Measurements from ENCODE around the gene ITPRID2. TPM values are rescaled to one million over a fixed set of nuclear protein-coding genes. Genes with fewer than 3 reads are reported as not detected.
A peak's percentile ranks its signal among the peaks of the same experiment; 100 is the strongest.

ITPRID2 gene
- total RNA-seq, 1 experiment from 2014 or later, result 419 TPM

- Histone ChIP-seq H3K79me2 (ENCODE audit: low read depth) (no peaks in the 10 kb centered on the region), H3K27ac (peak overlapping the region; percentile 48), H3K36me3 (ENCODE audit: low read depth) (no peaks in the 10 kb centered on the region), H3K27me3 (ENCODE audit: insufficient read depth, low read depth) (no peaks in the 10 kb centered on the region), H4K20me1 (ENCODE audit: insufficient read depth) (no peaks in the 10 kb centered on the region), H2AFZ (0 out of 2 replicates have a peak overlapping the region, but pooled peaks have one; percentile 3), H3K4me1 (replicated peaks; ENCODE audit: insufficient read depth) (peaks cover 45% of the 10 kb centered on the region), H3K9me2 (ENCODE audit: insufficient read depth) (peaks cover under 1% of the 10 kb centered on the region; the same call in 1 of the 2 replicates), H3K9me3 (ENCODE audit: insufficient read depth, low read depth) (peaks cover 19% of the 10 kb centered on the region), H3K4me3 (0 out of 2 replicates have a peak overlapping the region, but pooled peaks have one; percentile 2), H3F3A (ENCODE audit: insufficient read depth, low read depth) (peaks cover 23% of the 10 kb centered on the region), H3K4me2 (peak overlapping the region; percentile 30)
- POLR2A ChIA-PET (ENCODE audit: unreplicated experiment), result no interaction called here
- DNase-seq, result peak in 1 of 2 experiments; percentile 70
- BruUV-seq (replicated peaks), result TSS peak; percentile 84
- intact Hi-C loops (cut with micrococcal nuclease; ENCODE audit: unreplicated experiment), result loop anchor here (1.0 kb wide), 2 partner anchors 55 to 155 kb away; partner anchors contain the start of gene ITPRID2
- CTCF ChIA-PET, result no interaction called here
- TF ChIP-seq CTCF (conservative IDR thresholded peaks at IDR 0.05) (no peak), EZH2 (IDR thresholded peaks at IDR 0.05; ENCODE audit: low read depth) (no peak)
Measured at GRCh38 chr2:181946444-181947127, 55.1 kb downstream of the ITPRID2 start.

- Histone ChIP-seq H3K27ac (peak overlapping the region; percentile 48), H3K4me1 (replicated peaks; ENCODE audit: insufficient read depth) (peaks cover 45% of the 10 kb centered on the region), H3K4me3 (0 out of 2 replicates have a peak overlapping the region, but pooled peaks have one; percentile 2), H3K79me2 (ENCODE audit: low read depth) (no peaks in the 10 kb centered on the region), H3K4me2 (peak overlapping the region; percentile 30), H4K20me1 (ENCODE audit: insufficient read depth) (no peaks in the 10 kb centered on the region), H3F3A (ENCODE audit: insufficient read depth, low read depth) (peaks cover 23% of the 10 kb centered on the region), H3K27me3 (ENCODE audit: insufficient read depth, low read depth) (no peaks in the 10 kb centered on the region), H3K9me2 (ENCODE audit: insufficient read depth) (no peaks in the 10 kb centered on the region; the same call in 1 of the 2 replicates), H3K9me3 (ENCODE audit: insufficient read depth, low read depth) (peaks cover 19% of the 10 kb centered on the region), H3K36me3 (ENCODE audit: low read depth) (no peaks in the 10 kb centered on the region), H2AFZ (no peak overlapping the region)
- no TSS peak for BruUV-seq (replicated peaks)
- intact Hi-C loops (cut with micrococcal nuclease; ENCODE audit: unreplicated experiment), result loop anchor here (1.0 kb wide), 2 partner anchors 56 to 156 kb away; partner anchors contain the start of gene ITPRID2
- TF ChIP-seq CTCF (conservative IDR thresholded peaks at IDR 0.05), result no peak
- no peak for TF ChIP-seq EZH2 (IDR thresholded peaks at IDR 0.05; ENCODE audit: low read depth)
- CTCF ChIA-PET, result no interaction called here
- peak; percentile 68 to 81 for DNase-seq
- POLR2A ChIA-PET (ENCODE audit: unreplicated experiment), result no interaction called here
Measured at GRCh38 chr2:181947273-181947672, 55.7 kb downstream of the ITPRID2 start.

- no peak overlapping the region for H3K4me3 ChIP-seq
- H3K79me2 ChIP-seq (ENCODE audit: low read depth), result no peaks in the 10 kb centered on the region
- H4K20me1 ChIP-seq (ENCODE audit: insufficient read depth), result no peaks in the 10 kb centered on the region
- H2AFZ ChIP-seq, result 0 out of 2 replicates have a peak overlapping the region, but pooled peaks have one; percentile 13
- peak overlapping the region; percentile 30 for H3K4me2 ChIP-seq
- peak overlapping the region; percentile 48 for H3K27ac ChIP-seq
- intact Hi-C loops (cut with micrococcal nuclease; ENCODE audit: unreplicated experiment), result no loop called here
- POLR2A ChIA-PET (ENCODE audit: unreplicated experiment), result interaction anchor here (0.7 kb wide), 1 partner anchor 50 kb away, joined by 23 read pairs; no protein-coding TSS in a partner anchor
- H3K9me3 ChIP-seq (ENCODE audit: insufficient read depth, low read depth), result peaks cover 19% of the 10 kb centered on the region
- no peaks in the 10 kb centered on the region for H3K27me3 ChIP-seq (ENCODE audit: insufficient read depth, low read depth)
- no peak for TF ChIP-seq EZH2 (IDR thresholded peaks at IDR 0.05; ENCODE audit: low read depth)
- no peak for TF ChIP-seq CTCF (conservative IDR thresholded peaks at IDR 0.05)
- peaks cover 21% of the 10 kb centered on the region for H3F3A ChIP-seq (ENCODE audit: insufficient read depth, low read depth)
- CTCF ChIA-PET, result interaction anchor here (0.6 kb wide), 2 partner anchors 136 to 177 kb away, joined by 3 to 4 read pairs; no protein-coding TSS in a partner anchor
- peaks cover 43% of the 10 kb centered on the region for H3K4me1 ChIP-seq (replicated peaks; ENCODE audit: insufficient read depth)
- DNase-seq, result no peak
- no peaks in the 10 kb centered on the region for H3K36me3 ChIP-seq (ENCODE audit: low read depth)
- BruUV-seq (replicated peaks), result no TSS peak
- H3K9me2 ChIP-seq (ENCODE audit: insufficient read depth), result no peaks in the 10 kb centered on the region; the same call in 1 of the 2 replicates
Measured at GRCh38 chr2:181948227-181948626, 56.7 kb downstream of the ITPRID2 start.

Data from PC-9 (cell line).